ENCODE results near the gene PEAK1. TPM values are rescaled to one million over a fixed set of nuclear protein-coding genes. Genes with fewer than 3 reads are reported as not detected.

The PEAK1 gene
- total RNA-seq, 1 donor = 133 TPM

GRCh38 chr15:77096541-77096940 lies 323.4 kb downstream of the PEAK1 start:
- no peak for TF ChIP-seq CTCF (IDR thresholded peaks at IDR 0.05; ENCODE audit: extremely low read depth, low read depth, low read length)
- no peaks in the 10 kb centered on the region for H3K27me3 ChIP-seq (ENCODE audit: insufficient read depth, low read length)
- no peaks in the 10 kb centered on the region for H4K20me1 ChIP-seq (ENCODE audit: insufficient read depth, low read length)
- H3K4me3 ChIP-seq (ENCODE audit: insufficient read depth, low read length) = no peak overlapping the region
- no peak overlapping the region for H2AFZ ChIP-seq (ENCODE audit: low read length)
- no peak overlapping the region for H3K4me2 ChIP-seq (ENCODE audit: insufficient read depth, low read length)
- DNase-seq (ENCODE audit: insufficient read length, low spot score, missing footprints) = no peak
- H3K79me2 ChIP-seq (ENCODE audit: insufficient read depth, low read length) = no peaks in the 10 kb centered on the region
- H3K9me3 ChIP-seq (ENCODE audit: low read depth, low read length) = no peaks in the 10 kb centered on the region
- no peak overlapping the region for H3K27ac ChIP-seq (ENCODE audit: low read depth, low read length)
- no peaks in the 10 kb centered on the region for H3K4me1 ChIP-seq (ENCODE audit: insufficient read depth, low read length)
- H3K36me3 ChIP-seq (ENCODE audit: insufficient read depth, low read length) = no peaks in the 10 kb centered on the region

GRCh38 chr15:77096138-77096537 lies 323.8 kb downstream of the PEAK1 start:
- no peak overlapping the region for H3K27ac ChIP-seq (ENCODE audit: low read depth, low read length)
- H2AFZ ChIP-seq (ENCODE audit: low read length) = no peak overlapping the region
- no peaks in the 10 kb centered on the region for H3K36me3 ChIP-seq (ENCODE audit: insufficient read depth, low read length)
- H3K79me2 ChIP-seq (ENCODE audit: insufficient read depth, low read length) = no peaks in the 10 kb centered on the region
- no peak overlapping the region for H3K4me2 ChIP-seq (ENCODE audit: insufficient read depth, low read length)
- TF ChIP-seq CTCF (IDR thresholded peaks at IDR 0.05; ENCODE audit: extremely low read depth, low read depth, low read length) = no peak
- H3K4me3 ChIP-seq (ENCODE audit: insufficient read depth, low read length) = no peak overlapping the region
- DNase-seq (ENCODE audit: insufficient read length, low spot score, missing footprints) = peak; percentile 51
- H3K9me3 ChIP-seq (ENCODE audit: low read depth, low read length) = no peaks in the 10 kb centered on the region
- no peaks in the 10 kb centered on the region for H4K20me1 ChIP-seq (ENCODE audit: insufficient read depth, low read length)
- H3K27me3 ChIP-seq (ENCODE audit: insufficient read depth, low read length) = no peaks in the 10 kb centered on the region
- H3K4me1 ChIP-seq (ENCODE audit: insufficient read depth, low read length) = no peaks in the 10 kb centered on the region

GRCh38 chr15:77094397-77095030 lies 325.4 kb downstream of the PEAK1 start:
- Histone ChIP-seq H3K4me1 (ENCODE audit: insufficient read depth, low read length) (no peaks in the 10 kb centered on the region), H2AFZ (ENCODE audit: low read length) (no peak overlapping the region), H4K20me1 (ENCODE audit: insufficient read depth, low read length) (no peaks in the 10 kb centered on the region), H3K79me2 (ENCODE audit: insufficient read depth, low read length) (no peaks in the 10 kb centered on the region), H3K36me3 (ENCODE audit: insufficient read depth, low read length) (no peaks in the 10 kb centered on the region), H3K9me3 (ENCODE audit: low read depth, low read length) (no peaks in the 10 kb centered on the region), H3K4me3 (ENCODE audit: insufficient read depth, low read length) (no peak overlapping the region), H3K4me2 (ENCODE audit: insufficient read depth, low read length) (no peak overlapping the region), H3K27ac (ENCODE audit: low read depth, low read length) (no peak overlapping the region), H3K27me3 (ENCODE audit: insufficient read depth, low read length) (no peaks in the 10 kb centered on the region)
- TF ChIP-seq CTCF (IDR thresholded peaks at IDR 0.05; ENCODE audit: extremely low read depth, low read depth, low read length) = peak; percentile 38
- DNase-seq (ENCODE audit: insufficient read length, low spot score, missing footprints) = no peak

GRCh38 chr15:77093436-77093835 lies 326.5 kb downstream of the PEAK1 start:
- Histone ChIP-seq H3K4me3 (ENCODE audit: insufficient read depth, low read length) (no peak overlapping the region), H3K9me3 (ENCODE audit: low read depth, low read length) (no peaks in the 10 kb centered on the region), H3K27me3 (ENCODE audit: insufficient read depth, low read length) (no peaks in the 10 kb centered on the region), H4K20me1 (ENCODE audit: insufficient read depth, low read length) (no peaks in the 10 kb centered on the region), H2AFZ (ENCODE audit: low read length) (no peak overlapping the region), H3K4me1 (ENCODE audit: insufficient read depth, low read length) (no peaks in the 10 kb centered on the region), H3K27ac (ENCODE audit: low read depth, low read length) (no peak overlapping the region), H3K36me3 (ENCODE audit: insufficient read depth, low read length) (no peaks in the 10 kb centered on the region), H3K79me2 (ENCODE audit: insufficient read depth, low read length) (no peaks in the 10 kb centered on the region), H3K4me2 (ENCODE audit: insufficient read depth, low read length) (no peak overlapping the region)
- no peak for TF ChIP-seq CTCF (IDR thresholded peaks at IDR 0.05; ENCODE audit: extremely low read depth, low read depth, low read length)
- DNase-seq (ENCODE audit: insufficient read length, low spot score, missing footprints) = no peak

Measured in osteoblast (primary cell).